GM21360 (cell line): Measurements from ENCODE around the gene RAPGEF2.
A peak's percentile ranks its signal among the peaks of the same experiment; 100 is the strongest.
"Not testable (repeated sequence)": the region's sequence is repeated elsewhere in the genome, so short reads cannot be mapped to it uniquely, and the experiment has no call there.

ENCODE experiments used
- ATAC-seq: cut with Tn5 transposase; IDR thresholded peaks from one replicate; pipeline ENCODE4 v1.9.1; 2021; ENCODE audit warnings: mild to moderate bottlenecking, moderate library complexity; ENCODE audit not compliant: unreplicated experiment

The RAPGEF2 gene

DNA sequence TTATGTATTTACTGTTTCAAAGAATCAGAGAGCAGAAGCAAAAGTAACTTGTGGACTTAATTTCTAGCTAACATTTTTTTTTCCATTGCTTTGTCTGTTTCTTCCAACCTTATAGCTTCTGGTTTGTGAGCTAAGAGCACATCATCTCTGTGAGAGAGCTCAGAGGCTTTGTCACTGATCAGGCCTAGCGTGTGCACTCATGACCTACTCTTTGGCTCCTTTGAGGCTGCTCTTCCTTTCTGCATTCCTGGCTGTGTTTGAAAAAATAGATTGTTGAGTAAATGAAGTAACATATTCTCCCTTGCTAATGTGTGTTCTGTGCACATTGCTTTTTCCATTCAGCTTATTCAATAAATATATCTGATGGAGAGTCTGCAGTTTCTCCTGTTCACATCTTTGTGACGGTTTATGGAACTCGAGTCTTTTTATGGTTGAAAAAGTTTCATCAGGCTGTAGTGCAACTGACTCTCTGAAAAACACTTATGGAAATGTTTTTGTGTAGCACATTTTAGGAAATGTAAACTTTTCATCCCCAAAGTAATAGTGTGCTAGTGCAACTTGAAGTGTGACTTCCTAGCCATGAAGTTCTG lies 133.0 kb downstream of the RAPGEF2 start:
- no peak for ATAC-seq

DNA sequence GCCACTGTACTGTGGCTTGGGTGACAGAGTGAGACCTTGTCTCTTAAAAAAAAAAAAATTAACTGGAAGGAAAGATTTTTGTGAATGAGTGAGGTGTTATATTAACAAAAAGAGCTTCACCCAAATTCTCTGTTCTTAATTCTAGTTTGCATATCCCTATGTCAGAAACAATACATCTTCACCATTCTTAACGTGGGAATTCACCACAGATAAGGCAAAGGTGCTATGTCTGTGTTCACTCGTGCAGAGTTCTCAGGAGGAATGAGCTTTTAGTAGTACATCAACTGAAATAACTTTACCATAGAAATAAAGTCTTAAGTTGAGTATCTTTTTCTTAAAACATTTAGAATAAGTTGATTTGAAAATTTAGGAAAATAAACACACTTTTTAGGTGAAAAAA lies 135.1 kb downstream of the RAPGEF2 start:
- no peak for ATAC-seq

GRCh38 chr4:159238631-159239030 lies 135.8 kb downstream of the RAPGEF2 start:
- ATAC-seq: no peak

GRCh38 chr4:159239629-159240028 lies 136.8 kb downstream of the RAPGEF2 start:
- ATAC-seq: no peak

GRCh38 chr4:159240046-159240445 lies 137.2 kb downstream of the RAPGEF2 start:
- ATAC-seq: no peak

DNA sequence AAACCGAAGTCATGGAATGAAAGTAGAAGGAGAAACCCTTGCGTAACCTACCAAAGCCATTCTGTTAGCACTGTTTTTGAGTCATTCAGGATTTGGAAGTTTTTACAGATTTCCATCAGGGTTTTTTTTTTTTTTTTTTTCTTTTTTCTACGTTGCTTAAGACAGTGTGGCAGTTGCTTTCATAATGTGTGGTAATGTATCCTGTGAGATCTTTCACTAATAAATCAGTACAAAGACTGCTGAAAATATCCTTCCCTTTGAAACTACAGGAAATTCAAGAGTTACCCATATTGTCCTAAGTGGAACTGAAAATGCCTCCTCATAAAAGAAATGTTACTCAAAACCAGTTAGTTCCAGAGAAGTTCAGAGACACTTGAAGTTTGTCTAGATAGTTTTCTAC lies 137.8 kb downstream of the RAPGEF2 start:
- no peak for ATAC-seq

DNA sequence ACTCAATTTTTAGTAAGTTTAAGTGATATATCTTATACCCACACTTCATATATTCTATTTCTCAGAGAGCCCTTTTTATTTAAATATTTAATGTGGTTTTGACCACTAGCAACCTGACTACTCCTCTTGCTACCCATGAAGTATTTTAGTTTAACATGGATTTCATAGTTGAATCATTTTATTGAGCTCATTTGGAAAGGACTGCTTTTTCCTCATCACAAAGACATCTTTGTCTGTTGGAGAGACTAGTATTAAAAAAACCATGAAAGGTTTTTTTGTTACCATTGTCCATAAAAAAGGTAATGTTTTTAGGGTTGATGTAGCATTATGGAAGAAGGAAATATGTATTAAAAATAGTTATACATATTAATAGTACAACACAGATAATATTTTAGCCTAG lies 139.5 kb downstream of the RAPGEF2 start:
- no peak for ATAC-seq

DNA sequence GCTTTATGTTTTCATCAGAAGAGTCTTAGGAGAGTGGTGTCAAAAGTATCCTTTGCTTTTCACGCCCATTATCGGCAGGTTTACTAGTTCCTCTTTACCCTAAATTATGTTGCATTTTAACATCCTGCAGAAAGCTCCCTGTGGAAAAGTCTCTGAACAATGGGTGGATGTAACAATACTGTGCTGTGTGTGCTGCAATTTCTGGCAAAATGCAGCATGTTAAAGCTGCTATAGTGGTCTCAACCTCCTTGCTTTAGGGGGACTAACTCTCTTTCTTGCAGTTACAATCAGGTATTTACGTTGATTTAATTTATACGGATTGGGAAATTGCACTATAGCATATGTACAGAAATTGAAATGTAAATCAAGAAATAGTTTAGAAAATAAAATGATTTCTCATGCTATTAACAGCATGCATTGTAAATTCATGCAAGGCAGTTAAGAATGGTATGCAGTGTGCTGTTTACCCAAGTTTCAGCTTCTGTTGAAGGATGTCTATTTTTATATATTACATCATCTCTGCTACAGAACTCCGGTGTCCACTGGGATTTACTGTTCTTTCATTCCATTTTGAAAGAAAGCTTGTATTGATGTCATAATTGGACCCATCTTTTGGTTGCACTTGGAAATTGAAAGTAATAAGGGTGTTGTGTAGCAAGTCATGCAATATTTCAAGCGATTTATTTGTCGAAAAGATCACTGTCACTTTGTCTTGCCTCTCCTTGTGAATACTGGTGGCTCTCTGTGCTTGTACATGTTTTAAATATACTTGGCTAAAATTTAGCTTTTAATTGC lies 145.7 kb downstream of the RAPGEF2 start:
- ATAC-seq: peak; percentile 62

GRCh38 chr4:159250751-159251325 lies 148.0 kb downstream of the RAPGEF2 start:
- no peak for ATAC-seq

DNA sequence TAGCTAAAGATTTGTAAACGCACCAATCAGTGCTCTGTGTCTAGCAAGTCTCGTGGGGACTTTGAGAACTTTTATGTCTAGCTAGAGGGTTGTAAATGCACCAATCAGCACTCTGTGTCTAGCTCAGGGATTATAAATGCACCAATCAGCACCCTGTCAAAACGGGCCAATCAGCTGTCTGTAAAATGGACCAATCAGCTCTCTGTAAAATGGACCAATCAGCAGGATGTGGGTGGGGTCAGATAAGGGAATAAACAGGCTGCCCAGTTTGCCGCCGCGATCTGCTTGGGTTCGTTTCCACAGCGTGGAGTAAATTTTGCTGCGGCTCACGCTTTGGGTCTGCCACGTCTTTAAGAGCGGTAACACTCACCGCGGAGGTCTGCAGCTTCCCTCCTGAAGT lies 148.7 kb downstream of the RAPGEF2 start:
- not testable (repeated sequence) for ATAC-seq

DNA sequence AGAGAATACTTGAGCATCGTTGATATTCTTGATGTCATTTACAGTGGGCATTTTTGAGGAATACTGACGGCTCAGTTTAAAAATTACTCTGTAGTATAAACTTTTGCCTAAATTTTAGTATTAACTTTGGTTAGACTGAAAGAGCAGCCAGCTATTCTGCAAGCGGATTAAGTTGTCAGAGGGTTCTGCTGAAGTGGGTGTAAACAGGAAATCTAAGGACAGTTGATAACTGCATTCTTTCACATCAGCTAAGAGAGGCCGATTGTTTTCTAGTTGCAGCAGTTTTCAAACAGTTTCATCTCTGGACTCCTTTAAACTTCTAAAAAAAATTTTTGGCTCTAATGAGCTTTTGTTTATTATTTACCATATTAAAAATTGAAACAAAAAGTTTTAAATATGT lies 149.6 kb downstream of the RAPGEF2 start:
- no peak for ATAC-seq

- ATAC-seq: no peak
These were observed 153.2 kb downstream of the RAPGEF2 start for GRCh38 chr4:159256037-159256436.

GRCh38 chr4:159258889-159259560 lies 156.1 kb downstream of the RAPGEF2 start:
- no peak for ATAC-seq

DNA sequence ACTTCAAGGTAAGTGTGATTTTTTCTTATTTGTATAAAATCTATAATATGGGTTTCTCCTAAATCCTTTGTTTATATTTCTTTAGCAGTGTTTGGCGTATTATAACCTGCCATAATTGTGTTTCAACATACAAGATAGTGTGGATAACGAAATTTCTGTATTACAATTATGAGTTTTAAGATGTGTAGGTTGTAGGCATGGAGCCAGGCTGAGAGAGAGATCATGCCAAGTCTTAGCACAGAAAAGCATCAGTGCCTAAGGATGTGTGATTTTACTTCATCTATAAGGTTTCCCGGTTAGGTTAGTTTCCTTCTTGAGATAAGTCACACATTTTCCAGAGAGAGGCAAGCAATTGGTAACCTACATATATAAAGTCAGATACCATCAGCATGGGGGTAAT lies 161.2 kb downstream of the RAPGEF2 start:
- ATAC-seq: no peak

- no peak for ATAC-seq
These were observed 164.3 kb downstream of the RAPGEF2 start for GRCh38 chr4:159266981-159267868.

DNA sequence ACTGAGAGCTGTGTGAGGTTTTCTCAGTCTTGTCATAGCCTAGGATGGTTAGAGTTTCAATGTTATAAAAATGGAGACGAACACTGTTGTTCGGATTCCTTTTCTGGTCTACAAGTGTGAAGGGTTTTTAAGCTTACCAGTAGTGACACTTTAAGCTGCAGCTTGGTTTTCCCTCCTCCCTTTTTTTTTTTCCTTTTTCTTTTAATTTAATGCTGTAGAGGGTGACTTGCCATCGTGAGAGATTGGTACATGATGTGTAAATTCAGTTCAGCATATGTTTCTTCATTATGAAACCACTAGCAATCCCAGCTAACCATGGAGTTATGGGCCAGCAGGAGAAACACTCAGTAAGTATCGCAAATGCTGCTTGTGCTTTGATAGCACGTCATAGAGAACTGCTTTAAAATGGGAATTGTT lies 165.0 kb downstream of the RAPGEF2 start:
- no peak for ATAC-seq

DNA sequence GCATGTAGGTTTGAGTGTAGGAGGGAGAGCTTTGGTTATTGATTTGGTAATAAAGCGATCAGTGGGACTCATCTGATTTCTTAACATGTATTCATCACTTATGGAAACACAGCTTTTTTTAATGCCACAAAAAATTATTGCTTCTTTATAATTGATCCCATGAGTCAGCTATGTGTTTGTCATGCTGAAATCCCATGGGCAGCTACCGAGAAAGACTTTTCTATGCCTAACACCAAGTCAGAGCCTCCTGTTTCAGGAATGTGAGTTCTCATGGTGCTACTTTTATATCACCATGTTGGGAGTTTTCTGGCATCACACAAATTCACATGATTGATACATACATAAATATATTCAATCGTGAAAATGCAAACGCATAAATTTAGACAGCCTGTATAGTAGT lies 165.7 kb downstream of the RAPGEF2 start:
- ATAC-seq: no peak

- no peak for ATAC-seq
These were observed 166.2 kb downstream of the RAPGEF2 start for GRCh38 chr4:159269116-159269515.

DNA sequence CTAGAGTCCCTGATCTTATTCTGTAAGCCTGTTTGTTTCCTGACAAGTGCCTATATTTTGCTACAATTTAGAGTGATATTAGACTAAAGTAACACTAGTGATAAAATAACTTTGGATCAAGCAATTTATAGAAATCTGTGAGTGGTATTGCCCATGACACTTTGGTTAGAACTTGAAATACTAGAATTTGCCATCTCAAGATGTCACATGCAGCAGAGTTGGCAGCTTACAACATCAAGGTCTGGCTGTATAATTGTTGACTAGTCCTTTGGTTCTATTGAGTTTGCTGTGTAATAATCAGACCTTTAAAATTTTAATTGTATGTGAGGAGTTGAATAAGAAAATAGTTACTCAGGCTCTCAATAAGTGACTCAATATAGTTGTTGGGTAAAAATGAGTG lies 167.1 kb downstream of the RAPGEF2 start:
- ATAC-seq: no peak

DNA sequence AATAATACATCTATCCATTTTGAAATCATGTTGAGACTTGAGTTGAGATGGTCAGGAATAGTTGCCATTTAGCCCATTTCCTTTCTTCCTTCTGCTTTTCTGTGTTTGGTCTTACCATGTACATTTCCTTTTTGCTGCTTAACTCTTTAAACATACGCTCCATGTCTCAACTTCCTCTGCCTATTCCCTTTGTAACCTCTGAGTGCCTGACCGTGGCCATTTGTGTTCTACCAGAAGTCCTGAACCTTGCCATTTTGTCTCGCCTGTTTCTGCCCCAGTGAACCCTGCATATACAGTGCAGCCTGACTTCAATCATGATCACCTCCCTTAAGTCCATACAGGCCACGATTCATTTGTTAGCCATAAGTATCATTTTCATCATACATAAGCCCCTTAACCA lies 169.0 kb downstream of the RAPGEF2 start:
- ATAC-seq: no peak
